HepG2 (cell line): ENCODE data around the gene NEDD1. TPM values are rescaled to one million over a fixed set of nuclear protein-coding genes. Genes with fewer than 3 reads are reported as not detected.

Source experiments
- ATAC-seq: fragments of 200-7000 bp; cut with Tn5 transposase; 3 replicates; pipeline ENCODE4 v1.9.1; 2020; ENCODE audit warnings: mild to moderate bottlenecking, moderate library complexity
- BruUV-seq: library from RNA; stranded (reverse); fragments of 400-500 nt; replicated peaks from 2 replicates; lab custom pipeline; 2021; lab: Mats Ljungman, UMichigan
- CTCF ChIA-PET: fragments of 300-600 bp; formaldehyde crosslinking; extraction: SDS; loops from one replicate; lab custom pipeline; 2021; ENCODE audit warnings: low total read pairs, inconsistent platforms, low intra/inter-chr PET ratio; lab: Yijun Ruan, JAX
- POLR2A ChIA-PET: fragments of 350-600 bp; sonication (Branson Sonifier 250); formaldehyde crosslinking; loops from one replicate; lab custom pipeline; 2020; ENCODE audit warnings: antibody characterized with exemption, inconsistent platforms; lab: Yijun Ruan, JAX
- DNase-seq: peaks from one replicate; pipeline ENCODE4 v3.0.0-alpha.2; 2015; ENCODE audit warnings: low spot score
- FAIRE-seq: peaks from 3 replicates; lab custom pipeline; 2011; peaks lifted over from hg19 to GRCh38; lab: Jason Lieb, UNC
- H2AFZ ChIP-seq: one replicate; pipeline ENCODE4 v1.6.1; 2011; ENCODE audit warnings: low read length, inconsistent platforms
- H3K27ac ChIP-seq: fragments of 300-600 bp; 3 replicates; pipeline ENCODE4 v1.8.0; 2011; ENCODE audit warnings: mixed run types, mild to moderate bottlenecking, mixed read lengths, low read length, inconsistent platforms; ENCODE audit not compliant: insufficient read depth; ENCODE audit errors: extremely low read length
- H3K27me3 ChIP-seq, 2 experiments: fragments of 200-600 bp in 1 of 2; 2 replicates in 1 of 2; 3 replicates in 1 of 2; pipeline versions ENCODE4 v1.6.0 to v1.8.0; 2011; ENCODE audit warnings: low read length in 2 of 2, mild to moderate bottlenecking in 2 of 2, moderate library complexity in 2 of 2, inconsistent platforms in 1 of 2; ENCODE audit not compliant: insufficient read depth in 2 of 2, control insufficient read depth in 1 of 2
- H3K36me3 ChIP-seq, 2 experiments: fragments of 200-600 bp in 1 of 2; replicated peaks in 1 of 2; 2 replicates in 1 of 2; 3 replicates in 1 of 2; pipeline versions ENCODE4 v1.5.1 to v1.8.0; 2011; ENCODE audit warnings: low read length in 2 of 2, inconsistent platforms in 1 of 2; ENCODE audit not compliant: insufficient read depth in 2 of 2, control insufficient read depth in 1 of 2
- H3K4me1 ChIP-seq: 2 replicates; pipeline ENCODE4 v1.5.1; 2012; ENCODE audit warnings: low read length, inconsistent platforms; ENCODE audit not compliant: insufficient read depth
- H3K4me2 ChIP-seq: 2 replicates; pipeline ENCODE4 v1.6.0; 2011; ENCODE audit warnings: low read depth, low read length, inconsistent platforms
- H3K4me3 ChIP-seq, 3 experiments: fragments of 200-600 bp in 1 of 3; sonication (generic), shearing (Covaris generic) in 1 of 3; replicated peaks in 1 of 3; 2 replicates each; pipeline ENCODE4 v1.5.1; 2011 to 2016; ENCODE audit warnings: low read length in 3 of 3, inconsistent platforms in 2 of 3, low read depth in 2 of 3, mild to moderate bottlenecking in 2 of 3, control low read depth in 1 of 3, mixed read lengths in 1 of 3; ENCODE audit not compliant: insufficient read depth in 1 of 3
- H3K79me2 ChIP-seq: one replicate; pipeline ENCODE4 v1.6.1; 2011; ENCODE audit warnings: low read length, inconsistent platforms; ENCODE audit not compliant: insufficient read depth
- H3K9ac ChIP-seq: 2 replicates; pipeline ENCODE4 v1.6.0; 2011; ENCODE audit warnings: mild to moderate bottlenecking, low read depth, low read length, inconsistent platforms; ENCODE audit not compliant: insufficient read depth
- H3K9me3 ChIP-seq: 2 replicates; pipeline ENCODE4 v1.5.1; 2012; ENCODE audit warnings: mild to moderate bottlenecking, low read length
- H4K20me1 ChIP-seq: 2 replicates; pipeline ENCODE4 v1.6.0; 2011; ENCODE audit warnings: inconsistent platforms, mild to moderate bottlenecking, low read length, moderate library complexity; ENCODE audit not compliant: insufficient read depth
- ATF1 ChIP-seq: IDR thresholded peaks from 2 replicates; pipeline ENCODE4 v1.6.1; 2016; ENCODE audit warnings: mild to moderate bottlenecking, control low read depth
- CCAR2 ChIP-seq: fragments of 200-400 bp; formaldehyde crosslinking; optimal IDR thresholded peaks from 2 replicates; pipeline ENCODE3; 2018; ENCODE audit warnings: low read depth, mild to moderate bottlenecking, low read length, moderate library complexity
- FOXJ3 ChIP-seq: sonication (generic); formaldehyde crosslinking; IDR thresholded peaks from 2 replicates; pipeline ENCODE4 v1.4.0; 2020; ENCODE audit warnings: missing genetic modification reagents, mild to moderate bottlenecking, borderline replicate concordance
- HOXA3 ChIP-seq: sonication (generic); formaldehyde crosslinking; IDR thresholded peaks from 2 replicates; pipeline ENCODE4 v1.5.0; 2020; ENCODE audit warnings: missing genetic modification reagents
- KIAA2018 ChIP-seq: sonication (generic); formaldehyde crosslinking; IDR thresholded peaks from 2 replicates; pipeline ENCODE4 v1.5.0; 2020; ENCODE audit warnings: mild to moderate bottlenecking, missing genetic modification reagents, borderline replicate concordance
- NR2F2 ChIP-seq: IDR thresholded peaks from 2 replicates; pipeline ENCODE4 v1.6.1; 2012; ENCODE audit warnings: low read depth, inconsistent platforms, borderline replicate concordance
- PHF21A ChIP-seq: sonication (generic); formaldehyde crosslinking; IDR thresholded peaks from 2 replicates; pipeline ENCODE4 v1.5.0; 2020; ENCODE audit warnings: mild to moderate bottlenecking, missing genetic modification reagents
- RFXANK ChIP-seq: IDR thresholded peaks from 2 replicates; pipeline ENCODE4 v1.6.1; 2016
- ZFP82 ChIP-seq: sonication (generic); formaldehyde crosslinking; IDR thresholded peaks from 2 replicates; pipeline ENCODE4 v1.5.1; 2020; ENCODE audit warnings: mild to moderate bottlenecking, missing genetic modification reagents, borderline replicate concordance
- ZMYM4 ChIP-seq: sonication (generic); formaldehyde crosslinking; IDR thresholded peaks from 2 replicates; pipeline ENCODE4 v1.8.1; 2023; ENCODE audit warnings: mild to moderate bottlenecking, missing genetic modification reagents
- ZNF557 ChIP-seq: sonication (generic); formaldehyde crosslinking; IDR thresholded peaks from 2 replicates; pipeline ENCODE4 v1.4.0; 2020; ENCODE audit warnings: missing genetic modification reagents
- ZNF563 ChIP-seq: sonication (generic); formaldehyde crosslinking; IDR thresholded peaks from 2 replicates; pipeline ENCODE4 v1.8.0; 2022; ENCODE audit warnings: mild to moderate bottlenecking, moderate library complexity, missing genetic modification reagents
- ZNF569 ChIP-seq: sonication (generic); formaldehyde crosslinking; IDR thresholded peaks from 2 replicates; pipeline ENCODE4 v1.5.0; 2020; ENCODE audit warnings: mild to moderate bottlenecking, missing genetic modification reagents, moderate library complexity, borderline replicate concordance
- ZNF607 ChIP-seq: sonication (generic); formaldehyde crosslinking; IDR thresholded peaks from 2 replicates; pipeline ENCODE4 v1.5.1; 2020; ENCODE audit warnings: missing genetic modification reagents, mild to moderate bottlenecking, borderline replicate concordance
- WGBS: methylation state at CpG from one replicate; pipeline ENCODE4 v1.1.6; 2017; ENCODE audit warnings: low lambda C conversion rate; 5-methylcytosine and 5-hydroxymethylcytosine counted together
- in situ Hi-C: cut with HindIII; loops from 2 replicates; pipeline ENCODE4 v1.10.0; 2017; ENCODE audit warnings: low pct_unique_long_range_greater_than_20kb; ENCODE audit not compliant: extremely low pct_ligation_motif_present
- intact Hi-C: fragments of 100-400 bp; cut with micrococcal nuclease; formaldehyde crosslinking; loops from one replicate; pipeline ENCODE4 v1.10.0; 2022; ENCODE audit not compliant: unreplicated experiment
- polyA plus RNA-seq, 8 experiments: library from polyadenylated mRNA; depleted of rRNA in 3 of 8; stranded (reverse) in 7 of 8; unstranded in 1 of 8; fragments of >200 nt; fragmentation: Illumina TruSeq in 4 of 8; extraction: Trizol in 4 of 8; gene quantifications; 2 replicates each; pipeline versions ENCODE4 v1.2.1 to v1.2.3, GENCODE V29; 2011 to 2016; ENCODE audit warnings: low read depth in 4 of 8, missing spikeins in 1 of 8, mixed read lengths in 1 of 8; ENCODE audit not compliant: insufficient read depth in 1 of 8
- total RNA-seq, 5 experiments: library from RNA; depleted of rRNA; stranded (reverse); fragments of >200 nt; fragmentation: Illumina TruSeq; extraction: Trizol; gene quantifications; 2 replicates each; pipeline ENCODE4 v1.2.3, GENCODE V29; 2016; ENCODE audit warnings: low read depth in 1 of 5
- TF ChIP-seq, protein P1 (sequence below): sonication (generic); formaldehyde crosslinking; IDR thresholded peaks from 2 replicates; pipeline ENCODE4 v1.5.0; 2020; ENCODE audit warnings: missing genetic modification reagents

Gene NEDD1
- total and polyA plus RNA-seq, 2 of the 13 experiments (the other 11 are each of a cell fraction or from before 2014, with no cell fraction given) = 11.2 to 21.5 TPM

GRCh38 chr12:96948782-96949181 is 41.7 kb downstream of the NEDD1 start:
- H3K4me3 ChIP-seq = no peak overlapping the region
- in situ Hi-C loops (no loop called here), intact Hi-C loops (no loop called here)
- no peak for FAIRE-seq
- ChIA-PET POLR2A (no interaction called here), CTCF (no interaction called here)
- no peak overlapping the region for H3K9ac ChIP-seq
- WGBS = 100% methylated on average over 2 of the region's 2 CpGs
- BruUV-seq = no TSS peak
- ATAC-seq = no peak
- no peaks in the 10 kb centered on the region for H3K9me3 ChIP-seq
- no peak overlapping the region for H3K4me2 ChIP-seq
- peaks cover 0 to 12% of the 10 kb centered on the region in 2 experiments; a peak in 1 of 5 replicates for H3K36me3 ChIP-seq
- DNase-seq = no peak
- H3K79me2 ChIP-seq = no peaks in the 10 kb centered on the region
- H2AFZ ChIP-seq = no peak overlapping the region
- H3K27ac ChIP-seq = no peak overlapping the region
- no peaks in the 10 kb centered on the region for H3K4me1 ChIP-seq
- no peaks in the 10 kb centered on the region for H3K27me3 ChIP-seq
- TF ChIP-seq, protein P1, sequence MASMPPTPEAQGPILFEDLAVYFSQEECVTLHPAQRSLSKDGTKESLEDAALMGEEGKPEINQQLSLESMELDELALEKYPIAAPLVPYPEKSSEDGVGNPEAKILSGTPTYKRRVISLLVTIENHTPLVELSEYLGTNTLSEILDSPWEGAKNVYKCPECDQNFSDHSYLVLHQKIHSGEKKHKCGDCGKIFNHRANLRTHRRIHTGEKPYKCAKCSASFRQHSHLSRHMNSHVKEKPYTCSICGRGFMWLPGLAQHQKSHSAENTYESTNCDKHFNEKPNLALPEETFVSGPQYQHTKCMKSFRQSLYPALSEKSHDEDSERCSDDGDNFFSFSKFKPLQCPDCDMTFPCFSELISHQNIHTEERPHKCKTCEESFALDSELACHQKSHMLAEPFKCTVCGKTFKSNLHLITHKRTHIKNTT (CRISPR knock-in tag) = no peak
- TF ChIP-seq ZNF557 (CRISPR knock-in tag) = no peak
- no peak for TF ChIP-seq FOXJ3
- TF ChIP-seq PHF21A (CRISPR knock-in tag) = no peak
- no peak for TF ChIP-seq KIAA2018 (CRISPR knock-in tag)
- no peak for TF ChIP-seq ZMYM4 (CRISPR knock-in tag)
- TF ChIP-seq ATF1 (CRISPR knock-in tag) = no peak
- no peak for TF ChIP-seq HOXA3
- no peak for TF ChIP-seq RFXANK (CRISPR knock-in tag)
- TF ChIP-seq ZNF607 (CRISPR knock-in tag) = no peak
- no peak for TF ChIP-seq NR2F2
- no peak for TF ChIP-seq ZNF563 (CRISPR knock-in tag)
- no peak for TF ChIP-seq ZNF569 (CRISPR knock-in tag)
- no peak for TF ChIP-seq CCAR2
- TF ChIP-seq ZFP82 (CRISPR knock-in tag) = no peak
- H4K20me1 ChIP-seq = no peaks in the 10 kb centered on the region
